ENCODE results near the gene SLAMF8. TPM values are rescaled to one million over a fixed set of nuclear protein-coding genes. Genes with fewer than 3 reads are reported as not detected.

Gene SLAMF8
- total and polyA plus RNA-seq, 2 of the 8 experiments (the other 6 are each of a cell fraction or from before 2014, with no cell fraction given) = not detected

DNA sequence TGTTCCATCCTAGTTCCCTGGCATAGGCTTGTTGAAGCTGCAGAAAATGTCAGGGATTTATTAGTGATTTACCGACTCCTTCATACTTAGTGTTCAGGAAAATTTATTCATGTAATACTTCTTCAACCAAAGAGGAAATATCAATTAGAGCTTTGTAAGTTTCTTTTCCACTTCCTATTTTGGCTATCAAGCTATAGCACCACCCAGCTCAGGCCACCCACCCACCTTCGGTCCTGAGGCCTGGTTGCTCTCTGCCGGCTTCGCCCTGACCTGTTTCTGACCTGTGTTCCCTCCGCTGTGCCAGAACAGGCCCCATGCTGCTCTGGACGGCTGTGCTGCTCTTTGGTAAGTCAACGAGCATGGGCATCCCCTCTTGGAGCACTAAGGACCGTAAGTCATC lies 24.6 kb upstream of the SLAMF8 start, which contains the start of gene FCRL6:
Gene FCRL6 (plus strand): TSS at position 250 of the 400 bp plus-strand sequence. CDS start 65 bp downstream, at position 315.
- no peak within 1 kb of the TSS for H4K91ac ChIP-seq (replicated peaks; ENCODE audit: insufficient read length, low read length)
- DNase-seq (ENCODE audit: low read depth in 1 of 2, low spot score in 2 of 2) (no peak), FAIRE-seq (no peak)
- WGBS, 2 experiments (ENCODE audit: extremely low coverage in 1 of 2, insufficient coverage in 1 of 2, insufficient read length in 1 of 2, insufficient replicate concordance in 2 of 2, low coverage in 1 of 2, low lambda C conversion rate in 2 of 2, missing lambda C conversion rate in 1 of 2) = 95% methylated on average over 8 of the region's 8 CpGs; no CpG with 5 or more reads in 1 of the 2 experiments
- H4K20me1 ChIP-seq (replicated peaks in 1 of 2; ENCODE audit: control insufficient read depth in 1 of 2, insufficient read depth in 2 of 2, low read length in 2 of 2) = no peaks in the 10 kb centered on the region
- H4K8ac ChIP-seq (ENCODE audit: extremely low read depth, insufficient read depth, low read length) = no peak within 1 kb of the TSS
- H3K27ac ChIP-seq (ENCODE audit: low read depth, low read length) = no peak within 1 kb of the TSS
- no peak within 1 kb of the TSS for H2BK12ac ChIP-seq (ENCODE audit: low read depth, low read length)
- H3K27me3 ChIP-seq (replicated peaks in 1 of 4; ENCODE audit: control insufficient read depth in 3 of 4, extremely low read depth in 1 of 4, insufficient read depth in 3 of 4, low read length in 3 of 4) = no peaks in the 10 kb centered on the region
- no peaks in the 10 kb centered on the region for H3K9me3 ChIP-seq (ENCODE audit: insufficient read depth in 2 of 2, low read depth in 1 of 2, low read length in 1 of 2)
- no peaks in the 10 kb centered on the region for H3K36me3 ChIP-seq (ENCODE audit: control insufficient read depth in 2 of 4, insufficient read depth in 4 of 4, low read length in 3 of 4)
- H3K56ac ChIP-seq (replicated peaks; ENCODE audit: insufficient read length, low read depth, low read length) = no peak within 1 kb of the TSS
- H3K4me1 ChIP-seq (replicated peaks in 1 of 4; ENCODE audit: control insufficient read depth in 3 of 4, insufficient read depth in 4 of 4, low read length in 3 of 4) = no peaks in the 10 kb centered on the region
- no peak within 1 kb of the TSS for H3K23ac ChIP-seq (ENCODE audit: insufficient read length)
- no peak within 1 kb of the TSS for H3K14ac ChIP-seq (ENCODE audit: insufficient read length)
- H3K18ac ChIP-seq (ENCODE audit: extremely low read depth, low read length) = no peak within 1 kb of the TSS
- no peaks in the 10 kb centered on the region for H3K79me1 ChIP-seq (ENCODE audit: low read depth, low read length)
- no peak within 1 kb of the TSS for H3K4ac ChIP-seq (replicated peaks; ENCODE audit: insufficient read length, low read depth, low read length)
- no peaks in the 10 kb centered on the region for H3K79me2 ChIP-seq (ENCODE audit: control insufficient read depth in 1 of 2, insufficient read depth in 2 of 2, low read length in 2 of 2)
- H2BK5ac ChIP-seq (ENCODE audit: low read depth, low read length) = no peak within 1 kb of the TSS
- H3K9ac ChIP-seq (replicated peaks in 1 of 4; ENCODE audit: extremely low read depth in 1 of 4, low read depth in 3 of 4, low read length in 3 of 4) = no peak within 1 kb of the TSS
- H3K4me3 ChIP-seq (ENCODE audit: extremely low read depth in 1 of 4, insufficient read depth in 2 of 4, low read depth in 3 of 4, low read length in 4 of 4) = no peak within 1 kb of the TSS
- H3K4me2 ChIP-seq (ENCODE audit: insufficient read depth in 1 of 2, low read depth in 2 of 2, low read length in 2 of 2) = no peak within 1 kb of the TSS
- H2AK5ac ChIP-seq (ENCODE audit: low read depth, low read length) = no peak within 1 kb of the TSS
- H2BK15ac ChIP-seq (ENCODE audit: low read length) = no peak within 1 kb of the TSS
- no peak within 1 kb of the TSS for H4K5ac ChIP-seq (ENCODE audit: insufficient read length, low read depth, low read length)
- ChIA-PET CTCF (ENCODE audit: partially characterized antibody) (interaction anchor here (0.6 to 26.0 kb wide), 16 partner anchors 9 to 669 kb away, joined by 3 to 645 read pairs (median 4); partner anchors contain the start of gene SLAMF8), POLR2A (ENCODE audit: partially characterized antibody) (no interaction called here)
- peaks cover 3% of the 10 kb centered on the region; the same call in 1 of the 2 replicates for H3K23me2 ChIP-seq (ENCODE audit: low read depth, low read length)
- H2BK120ac ChIP-seq (replicated peaks; ENCODE audit: low read depth, low read length) = no peak within 1 kb of the TSS
- H2BK20ac ChIP-seq (ENCODE audit: low read length) = no peak within 1 kb of the TSS
- no peak within 1 kb of the TSS for H2AFZ ChIP-seq (ENCODE audit: low read length)
- TF ChIP-seq TCF12 (IDR thresholded peaks at IDR 0.05; ENCODE audit: low read depth, low read length) (no peak), BACH1 (IDR thresholded peaks at IDR 0.05; ENCODE audit: low read length) (no peak), CREB1 (IDR thresholded peaks at IDR 0.05) (no peak), KDM4A (IDR thresholded peaks at IDR 0.05; ENCODE audit: low read depth, low read length, severe bottlenecking) (no peak), E2F6 (IDR thresholded peaks at IDR 0.05) (no peak), BCL11A (IDR thresholded peaks at IDR 0.05; ENCODE audit: low read depth in 2 of 2, low read length in 2 of 2) (no peak), CBX8 (IDR thresholded peaks at IDR 0.05; ENCODE audit: borderline replicate concordance, low read depth, low read length) (no peak), TAF1 (IDR thresholded peaks at IDR 0.05; ENCODE audit: low read depth, low read length) (no peak), KDM1A (IDR thresholded peaks at IDR 0.05; ENCODE audit: borderline replicate concordance, low read length) (no peak), EP300 (IDR thresholded peaks at IDR 0.05; ENCODE audit: borderline replicate concordance in 1 of 2, low read depth in 2 of 2, low read length in 2 of 2) (no peak), SAP30 (IDR thresholded peaks at IDR 0.05; ENCODE audit: insufficient read depth, insufficient replicate concordance, low read length) (no peak)
- TF ChIP-seq, protein P1, sequence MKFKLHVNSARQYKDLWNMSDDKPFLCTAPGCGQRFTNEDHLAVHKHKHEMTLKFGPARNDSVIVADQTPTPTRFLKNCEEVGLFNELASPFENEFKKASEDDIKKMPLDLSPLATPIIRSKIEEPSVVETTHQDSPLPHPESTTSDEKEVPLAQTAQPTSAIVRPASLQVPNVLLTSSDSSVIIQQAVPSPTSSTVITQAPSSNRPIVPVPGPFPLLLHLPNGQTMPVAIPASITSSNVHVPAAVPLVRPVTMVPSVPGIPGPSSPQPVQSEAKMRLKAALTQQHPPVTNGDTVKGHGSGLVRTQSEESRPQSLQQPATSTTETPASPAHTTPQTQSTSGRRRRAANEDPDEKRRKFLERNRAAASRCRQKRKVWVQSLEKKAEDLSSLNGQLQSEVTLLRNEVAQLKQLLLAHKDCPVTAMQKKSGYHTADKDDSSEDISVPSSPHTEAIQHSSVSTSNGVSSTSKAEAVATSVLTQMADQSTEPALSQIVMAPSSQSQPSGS (IDR thresholded peaks at IDR 0.05; ENCODE audit: low read length) = no peak
